ENCODE results near the gene INHBC. TPM values are rescaled to one million over a fixed set of nuclear protein-coding genes. Genes with fewer than 3 reads are reported as not detected.
"Not testable (repeated sequence)": the region's sequence is repeated elsewhere in the genome, so short reads cannot be mapped to it uniquely, and the experiment has no call there.

INHBC gene, protein sequence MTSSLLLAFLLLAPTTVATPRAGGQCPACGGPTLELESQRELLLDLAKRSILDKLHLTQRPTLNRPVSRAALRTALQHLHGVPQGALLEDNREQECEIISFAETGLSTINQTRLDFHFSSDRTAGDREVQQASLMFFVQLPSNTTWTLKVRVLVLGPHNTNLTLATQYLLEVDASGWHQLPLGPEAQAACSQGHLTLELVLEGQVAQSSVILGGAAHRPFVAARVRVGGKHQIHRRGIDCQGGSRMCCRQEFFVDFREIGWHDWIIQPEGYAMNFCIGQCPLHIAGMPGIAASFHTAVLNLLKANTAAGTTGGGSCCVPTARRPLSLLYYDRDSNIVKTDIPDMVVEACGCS
- total RNA-seq = not detected
- long read RNA-seq = 0 reads

- ATAC-seq (ENCODE audit: poor library complexity) (no peak), DNase-seq (no peak)
- intact Hi-C loops (cut with DNase I) = no loop called here
Observed at GRCh38 chr12:57434517-57435223, at the start of gene INHBC. Gene INHBC, plus strand, starts transcription at chr12:57434784. Its CDS starts 103 bp downstream, at chr12:57434887.

DNA sequence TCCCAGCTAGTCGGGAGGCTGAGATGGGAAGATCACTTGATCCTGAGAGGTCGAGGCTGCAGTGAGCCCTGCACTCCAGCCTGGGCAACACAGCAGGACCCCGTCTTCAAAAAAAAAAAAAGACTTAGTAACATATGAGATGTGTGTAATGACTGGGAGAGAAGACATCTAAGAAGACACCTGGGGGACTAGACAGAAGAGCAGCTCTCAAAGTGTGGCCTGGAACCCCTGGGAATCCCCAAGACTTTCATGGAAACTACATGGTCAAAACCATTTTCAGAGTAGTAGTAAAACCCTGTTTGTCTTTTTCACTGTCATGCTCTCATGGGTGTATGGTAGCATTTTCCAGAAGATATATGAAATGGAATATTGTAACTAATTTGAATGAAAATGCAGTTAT, 49.0 kb upstream of the INHBC start:
- no peak for ATAC-seq (ENCODE audit: poor library complexity)
- DNase-seq = no peak
- intact Hi-C loops (cut with DNase I) = no loop called here

- DNase-seq = no peak
- intact Hi-C loops (cut with DNase I) = no loop called here
- ATAC-seq (ENCODE audit: poor library complexity) = no peak
Observed at GRCh38 chr12:57386187-57386720, 48.3 kb upstream of the INHBC start.

- no peak for ATAC-seq (ENCODE audit: poor library complexity)
- intact Hi-C loops (cut with DNase I) = no loop called here
- no peak for DNase-seq
Observed at GRCh38 chr12:57388425-57388824, 46.2 kb upstream of the INHBC start.

GRCh38 chr12:57389033-57389432, 45.6 kb upstream of the INHBC start:
- intact Hi-C loops (cut with DNase I) = no loop called here

DNA sequence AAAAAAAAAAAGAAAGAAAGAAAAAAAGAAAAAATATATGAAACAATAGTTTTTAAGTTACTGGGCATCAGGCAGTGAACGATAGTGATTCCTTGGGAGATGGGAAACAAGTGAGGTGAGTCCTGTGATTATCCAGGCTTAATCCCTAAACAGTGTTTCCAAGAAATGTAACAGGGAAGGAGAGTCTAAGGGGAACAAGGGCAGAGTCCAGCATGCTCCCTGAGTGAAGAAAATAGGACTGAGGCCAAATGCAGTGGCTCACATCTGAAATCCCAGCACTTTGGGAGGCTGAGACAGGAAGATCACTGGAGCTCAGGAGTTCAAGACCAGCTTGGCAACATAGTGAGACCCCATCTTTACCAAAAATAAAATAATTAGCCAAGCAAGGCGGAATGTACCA, 44.4 kb upstream of the INHBC start:
- no peak for DNase-seq
- intact Hi-C loops (cut with DNase I) = no loop called here
- no peak for ATAC-seq (ENCODE audit: poor library complexity)

More at GRCh38 chr12:57389033-57389432, 45.6 kb upstream of the INHBC start:
- DNase-seq (no peak), ATAC-seq (ENCODE audit: poor library complexity) (no peak)

DNA sequence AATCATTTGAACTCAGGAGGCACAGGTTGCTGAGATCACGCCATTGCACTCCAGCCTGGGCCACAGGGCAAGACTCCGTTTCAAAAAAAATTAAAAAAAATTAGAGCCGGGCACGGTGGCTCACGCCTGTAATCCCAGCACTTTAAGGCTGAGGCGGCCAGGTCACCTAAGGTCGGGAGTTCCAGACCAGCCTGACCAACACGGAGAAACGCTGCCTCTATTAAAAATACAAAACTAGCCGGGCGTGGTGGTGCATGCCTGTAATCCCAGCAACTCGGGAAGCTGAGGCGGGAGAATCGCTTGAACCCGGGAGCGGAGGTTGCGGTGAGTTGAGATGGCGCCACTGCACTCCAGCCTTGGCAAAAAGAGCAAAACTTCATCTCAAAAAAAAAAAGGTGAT, 39.5 kb upstream of the INHBC start:
- no peak for ATAC-seq (ENCODE audit: poor library complexity)
- no peak for DNase-seq
- intact Hi-C loops (cut with DNase I) = no loop called here

DNA sequence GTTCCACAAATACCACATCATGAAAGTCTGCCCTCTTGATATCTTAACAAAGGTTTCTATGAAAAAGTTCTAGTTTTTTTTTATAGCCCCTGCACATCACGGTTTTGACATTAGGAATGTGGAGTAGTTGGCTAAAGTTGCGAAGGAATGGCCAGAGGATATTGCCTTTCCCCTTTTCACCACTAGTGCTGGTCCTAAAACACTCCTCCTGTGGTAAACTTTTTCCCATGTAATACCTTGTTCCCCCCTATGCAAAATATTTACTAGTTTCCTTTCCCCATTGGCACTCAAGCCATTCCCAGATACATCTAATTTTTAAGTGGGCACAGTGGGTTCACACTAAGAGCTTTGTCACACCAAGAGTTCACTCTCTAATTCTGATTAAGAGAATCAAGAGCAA, 37.1 kb upstream of the INHBC start:
- ATAC-seq (ENCODE audit: poor library complexity) = no peak

DNA sequence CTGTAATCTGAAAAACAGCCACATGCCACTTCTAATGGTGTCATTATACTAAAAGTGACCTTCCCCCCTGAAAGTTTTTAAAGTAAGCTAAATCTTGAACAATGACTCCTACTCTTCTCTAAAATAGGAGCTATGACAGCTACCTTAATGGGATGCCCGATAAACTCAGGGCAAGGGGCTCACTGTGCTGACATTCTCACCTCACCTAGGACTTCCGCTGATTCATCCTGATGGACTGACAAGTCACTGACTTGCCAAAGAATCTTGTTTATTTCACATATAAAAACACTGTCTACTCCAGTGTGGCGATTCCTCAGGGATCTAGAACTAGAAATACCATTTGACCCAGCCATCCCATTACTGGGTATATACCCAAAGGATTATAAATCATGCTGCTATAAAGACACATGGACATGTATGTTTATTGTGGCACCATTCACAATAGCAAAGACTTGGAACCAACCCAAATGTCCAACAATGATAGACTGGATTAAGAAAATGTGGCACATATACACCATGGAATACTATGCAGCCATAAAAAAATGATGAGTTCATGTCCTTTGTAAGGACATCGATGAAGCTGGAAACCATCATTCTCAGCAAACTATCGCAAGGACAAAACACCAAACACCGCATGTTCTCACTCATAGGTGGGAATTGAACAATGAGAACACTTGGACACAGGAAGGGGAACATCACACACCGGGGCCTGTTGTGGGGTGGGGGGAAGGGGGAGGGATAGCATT, 34.7 kb upstream of the INHBC start:
- DNase-seq; intact Hi-C loops (cut with DNase I); ATAC-seq (ENCODE audit: poor library complexity): not testable (repeated sequence)

More for the DNA sequence above, 37.1 kb upstream of the INHBC start:
- intact Hi-C loops (cut with DNase I) = no loop called here
- DNase-seq = no peak

- no peak for DNase-seq
- ATAC-seq (ENCODE audit: poor library complexity) = peak; percentile 51
- intact Hi-C loops (cut with DNase I) = no loop called here
Observed at GRCh38 chr12:57401165-57401564, 33.4 kb upstream of the INHBC start.

DNA sequence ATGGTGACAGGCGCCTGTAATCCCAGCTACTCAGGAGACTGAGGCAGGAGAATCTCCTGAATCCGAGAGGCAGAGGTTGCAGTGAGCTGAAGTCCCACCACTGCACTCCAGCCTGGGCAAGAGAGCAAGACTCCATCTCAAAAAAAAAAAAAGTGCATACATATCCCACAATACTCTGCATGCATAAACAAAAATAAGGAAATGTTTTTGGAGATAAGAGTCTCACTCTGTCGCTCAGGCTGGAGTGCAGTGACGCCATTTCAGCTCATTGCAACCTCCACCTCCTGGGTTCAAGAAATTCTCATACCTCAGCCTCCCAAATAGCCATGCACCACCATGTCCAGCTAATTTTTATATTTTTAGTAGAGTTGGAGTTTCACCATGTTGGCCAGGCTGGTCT, 32.4 kb upstream of the INHBC start:
- DNase-seq; ATAC-seq (ENCODE audit: poor library complexity); intact Hi-C loops (cut with DNase I): not testable (repeated sequence)

GRCh38 chr12:57404966-57405640, 29.5 kb upstream of the INHBC start:
- ATAC-seq (ENCODE audit: poor library complexity) = no peak
- DNase-seq = no peak
- intact Hi-C loops (cut with DNase I) = no loop called here

- ATAC-seq (ENCODE audit: poor library complexity) = no peak
- intact Hi-C loops (cut with DNase I) = no loop called here
- no peak for DNase-seq
Observed at GRCh38 chr12:57410534-57410933, 24.1 kb upstream of the INHBC start.

- DNase-seq; ATAC-seq (ENCODE audit: poor library complexity); intact Hi-C loops (cut with DNase I): not testable (repeated sequence)
Observed at GRCh38 chr12:57414160-57414559, 20.4 kb upstream of the INHBC start.

DNA sequence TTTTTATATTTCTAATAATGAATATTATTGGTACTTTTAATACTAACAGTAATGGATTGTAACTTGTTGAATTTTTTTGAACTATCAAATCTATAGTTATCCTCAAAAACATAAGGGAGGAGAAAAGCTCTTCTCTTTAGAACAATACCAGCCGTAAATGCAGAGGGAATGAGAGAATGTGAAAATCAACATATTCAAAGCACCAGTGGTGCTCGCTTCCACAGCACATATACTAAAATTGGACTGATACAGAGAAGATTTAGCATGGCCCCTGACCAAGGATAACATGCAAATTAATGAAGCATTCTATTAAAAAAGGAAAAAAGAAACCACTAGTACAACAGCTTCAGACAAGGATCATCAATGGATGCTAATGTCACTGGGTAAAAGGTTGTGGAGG, 19.5 kb upstream of the INHBC start:
- ATAC-seq (ENCODE audit: poor library complexity) = no peak
- intact Hi-C loops (cut with DNase I) = no loop called here
- DNase-seq = no peak

- no peak for ATAC-seq (ENCODE audit: poor library complexity)
Observed at GRCh38 chr12:57416039-57416996, 18.3 kb upstream of the INHBC start.

GRCh38 chr12:57418255-57418654, 16.3 kb upstream of the INHBC start:
- DNase-seq = peak; percentile 50
- intact Hi-C loops (cut with DNase I) = no loop called here
- ATAC-seq (ENCODE audit: poor library complexity) = peak; percentile 52

More at GRCh38 chr12:57416039-57416996, 18.3 kb upstream of the INHBC start:
- no peak for DNase-seq
- intact Hi-C loops (cut with DNase I) = no loop called here
